Epithelial cell of esophagus (primary cell): ENCODE data around the gene ARSD.
A peak's percentile ranks its signal among the peaks of the same experiment; 100 is the strongest.

ENCODE experiments used
- DNase-seq: peaks from one replicate; pipeline ENCODE4 v3.0.0; 2010; ENCODE audit warnings: low read depth
- H3K4me3 ChIP-seq: 2 replicates; pipeline ENCODE4 v1.5.1; 2011; ENCODE audit warnings: mild to moderate bottlenecking, low read length, control low read depth
- CTCF ChIP-seq: IDR thresholded peaks from 2 replicates; pipeline ENCODE4 v1.5.1; 2011; ENCODE audit warnings: low read depth, mild to moderate bottlenecking, low read length, control low read depth, inconsistent platforms; ENCODE audit not compliant: insufficient read depth; ENCODE audit errors: missing control alignments

The ARSD gene

GRCh38 chrX:2874222-2875135 is 54.7 kb downstream of the ARSD start:
- DNase-seq: no peak
- H3K4me3 ChIP-seq: no peak overlapping the region
- no peak for TF ChIP-seq CTCF

- no peak for TF ChIP-seq CTCF
- H3K4me3 ChIP-seq: no peak overlapping the region
- DNase-seq: no peak
Measured at GRCh38 chrX:2872671-2873277, 56.4 kb downstream of the ARSD start.

GRCh38 chrX:2871831-2872230 is 57.3 kb downstream of the ARSD start:
- H3K4me3 ChIP-seq: no peak overlapping the region
- DNase-seq: no peak
- no peak for TF ChIP-seq CTCF

GRCh38 chrX:2870650-2871049 is 58.5 kb downstream of the ARSD start:
- DNase-seq: no peak
- TF ChIP-seq CTCF: no peak
- H3K4me3 ChIP-seq: no peak overlapping the region

- TF ChIP-seq CTCF: no peak
- DNase-seq: no peak
- no peak overlapping the region for H3K4me3 ChIP-seq
Measured at GRCh38 chrX:2867206-2867605, 61.9 kb downstream of the ARSD start.

GRCh38 chrX:2863646-2864045 is 65.5 kb downstream of the ARSD start:
- no peak overlapping the region for H3K4me3 ChIP-seq
- no peak for TF ChIP-seq CTCF
- DNase-seq: peak; percentile 3
